Stimulated activated CD4-positive, alpha-beta T cell treated with anti-CD3 and anti-CD28 coated beads, Interleukin-4, amount 100 ng/mL, for 48 hours (primary cell): ENCODE measurements around the gene RER1.

Experiments
- DNase-seq, 2 donors: peaks; one replicate each; pipeline ENCODE4 v3.0.0-alpha.2; 2020; ENCODE audit warnings: low read depth in 2 of 2

Gene RER1

GRCh38 chr1:2391041-2391930, at the start of gene RER1, which contains the start of gene MORN1:
Gene RER1, plus strand, starts transcription at chr1:2391841. Its CDS starts 3,950 bp downstream, at chr1:2395791.
Gene MORN1, minus strand, starts transcription at chr1:2391554. Its CDS starts 21 bp downstream, at chr1:2391533.
- DNase-seq: peak; percentile 97 to 99

GRCh38 chr1:2342384-2343022, 49.1 kb upstream of the RER1 start:
- DNase-seq: no peak

- no peak for DNase-seq
These were observed 48.4 kb upstream of the RER1 start for GRCh38 chr1:2343023-2343935.

DNA sequence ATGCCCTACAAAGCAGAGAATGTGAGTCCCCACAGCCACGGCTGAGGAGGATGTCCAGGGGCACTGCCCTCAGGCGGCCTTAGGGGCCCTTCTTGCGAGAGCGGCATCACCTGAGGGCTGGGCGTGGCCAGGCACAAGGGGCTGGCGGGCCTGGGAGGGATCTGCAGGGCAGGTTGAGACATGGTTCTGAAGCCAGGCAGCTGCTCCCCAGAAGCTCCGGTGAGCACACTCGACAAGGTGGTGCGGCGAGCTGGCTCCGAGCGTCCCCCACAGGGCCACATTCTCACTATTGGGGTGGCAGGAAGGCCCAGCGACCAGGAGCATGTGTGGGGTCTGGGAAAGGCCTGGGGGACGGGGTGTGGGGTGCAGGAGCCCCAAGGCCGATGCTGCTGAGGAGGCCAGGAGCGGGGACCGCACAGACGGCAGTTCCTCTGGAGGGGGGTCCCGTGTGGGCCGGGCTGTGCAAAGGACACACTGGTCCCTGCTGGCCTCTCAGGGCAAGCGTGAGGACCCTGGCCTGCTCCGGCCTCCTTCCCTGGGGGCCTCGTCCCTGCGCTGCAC, 47.4 kb upstream of the RER1 start:
- no peak for DNase-seq

DNA sequence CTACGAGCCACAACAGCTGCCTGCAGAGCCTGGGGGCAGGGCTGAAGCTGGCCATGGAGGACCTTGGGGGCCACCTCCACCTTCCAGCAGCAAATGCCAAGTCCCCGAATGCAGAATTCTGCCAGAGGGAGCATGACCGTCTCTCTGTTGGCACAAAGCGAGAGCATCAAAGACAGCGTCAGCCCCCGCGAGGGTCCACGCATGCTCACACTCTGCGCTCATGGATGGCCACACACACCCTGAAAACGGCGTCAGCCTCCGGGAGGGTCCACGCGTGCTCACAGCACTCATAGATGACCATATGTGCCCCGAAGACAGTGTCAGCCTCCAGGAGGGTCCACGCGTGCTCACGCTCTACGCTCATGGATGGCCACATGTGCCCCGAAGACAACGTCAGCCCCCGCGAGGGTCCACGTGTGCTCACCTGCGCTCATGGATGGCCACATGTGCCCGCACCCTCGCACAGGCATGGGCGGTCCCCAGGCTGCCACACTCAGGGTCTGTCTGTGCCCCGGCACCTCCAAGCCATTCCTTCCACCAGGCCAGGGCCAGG, 46.8 kb upstream of the RER1 start:
- no peak for DNase-seq

DNA sequence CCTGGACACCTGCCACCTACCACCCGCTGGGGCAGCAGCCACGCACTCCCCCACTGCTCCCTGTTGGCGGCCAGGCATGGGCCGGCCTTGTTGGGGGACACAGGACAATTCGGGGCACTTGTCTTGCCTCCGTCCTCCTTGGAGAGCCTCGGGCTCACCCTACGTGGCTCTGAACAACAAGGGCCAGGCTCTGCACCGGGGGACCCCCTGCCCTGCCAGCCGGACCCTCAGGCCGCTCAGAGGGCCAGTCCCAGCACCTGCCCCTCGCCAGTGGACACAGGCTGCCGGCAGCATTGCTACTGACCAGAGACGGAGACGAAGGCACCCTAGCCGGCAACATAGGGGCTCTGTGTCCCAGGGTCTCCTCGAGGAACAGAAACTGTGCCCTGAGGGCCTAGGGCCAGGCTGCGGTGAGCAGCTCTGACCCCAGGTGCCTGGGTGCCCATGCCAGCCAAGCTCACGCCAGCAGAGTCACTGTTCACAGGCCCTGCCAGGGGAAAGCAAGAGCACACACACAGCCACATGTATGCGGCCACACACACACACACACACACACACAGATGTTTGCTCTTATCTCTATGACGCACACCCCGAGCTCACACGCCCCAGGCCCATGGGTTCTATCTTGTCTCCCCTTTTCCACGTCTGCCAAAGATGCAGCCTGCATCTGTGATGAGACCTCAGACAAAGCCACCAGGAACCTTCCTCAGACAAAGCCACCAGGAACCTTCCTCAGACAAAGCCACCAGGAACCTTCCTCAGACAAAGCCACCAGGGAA, 46.2 kb upstream of the RER1 start:
- no peak for DNase-seq

GRCh38 chr1:2346691-2347408, 44.8 kb upstream of the RER1 start:
- DNase-seq: no peak

DNA sequence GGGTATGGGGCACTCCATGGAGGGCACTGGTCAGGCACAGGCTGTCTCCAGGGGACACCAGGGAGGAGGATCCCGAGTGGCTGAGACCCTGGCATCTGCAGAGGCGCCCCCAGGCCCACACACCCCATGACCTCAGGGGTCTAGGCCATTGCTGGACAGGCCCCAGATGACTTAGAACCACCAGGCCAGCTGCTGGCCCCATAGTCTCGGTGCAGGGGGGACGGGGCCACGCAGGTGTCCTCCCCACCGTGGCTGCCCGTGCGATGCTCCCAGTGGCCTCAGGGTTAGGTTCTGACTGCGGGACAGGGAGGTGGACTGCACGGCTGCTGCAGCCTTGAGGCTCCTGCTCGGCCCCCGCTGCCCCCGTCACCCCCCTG, 44.2 kb upstream of the RER1 start:
- no peak for DNase-seq

GRCh38 chr1:2347896-2348295, 43.7 kb upstream of the RER1 start:
- DNase-seq: no peak

GRCh38 chr1:2348346-2349325, 43.0 kb upstream of the RER1 start:
- no peak for DNase-seq

DNA sequence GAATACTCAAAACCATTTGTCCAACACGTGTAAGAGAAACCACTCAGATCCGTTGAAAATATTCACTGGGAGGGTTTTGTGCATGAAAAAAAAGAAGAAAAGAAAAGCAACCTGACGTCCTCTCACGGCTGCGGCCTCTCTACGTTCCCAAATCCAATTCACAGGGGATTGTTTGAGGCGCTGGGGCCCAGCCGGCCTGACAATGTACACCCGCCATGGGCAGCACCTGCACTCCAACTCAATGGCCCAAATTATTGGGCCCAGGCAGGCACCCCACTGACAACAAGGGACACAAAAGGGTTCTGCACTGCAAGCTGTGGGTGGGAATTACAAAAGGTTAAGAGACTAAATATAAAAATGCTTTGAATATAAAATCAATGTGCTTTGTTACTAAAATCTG, 41.8 kb upstream of the RER1 start:
- DNase-seq: no peak

GRCh38 chr1:2350501-2350900, 41.1 kb upstream of the RER1 start:
- DNase-seq: no peak

DNA sequence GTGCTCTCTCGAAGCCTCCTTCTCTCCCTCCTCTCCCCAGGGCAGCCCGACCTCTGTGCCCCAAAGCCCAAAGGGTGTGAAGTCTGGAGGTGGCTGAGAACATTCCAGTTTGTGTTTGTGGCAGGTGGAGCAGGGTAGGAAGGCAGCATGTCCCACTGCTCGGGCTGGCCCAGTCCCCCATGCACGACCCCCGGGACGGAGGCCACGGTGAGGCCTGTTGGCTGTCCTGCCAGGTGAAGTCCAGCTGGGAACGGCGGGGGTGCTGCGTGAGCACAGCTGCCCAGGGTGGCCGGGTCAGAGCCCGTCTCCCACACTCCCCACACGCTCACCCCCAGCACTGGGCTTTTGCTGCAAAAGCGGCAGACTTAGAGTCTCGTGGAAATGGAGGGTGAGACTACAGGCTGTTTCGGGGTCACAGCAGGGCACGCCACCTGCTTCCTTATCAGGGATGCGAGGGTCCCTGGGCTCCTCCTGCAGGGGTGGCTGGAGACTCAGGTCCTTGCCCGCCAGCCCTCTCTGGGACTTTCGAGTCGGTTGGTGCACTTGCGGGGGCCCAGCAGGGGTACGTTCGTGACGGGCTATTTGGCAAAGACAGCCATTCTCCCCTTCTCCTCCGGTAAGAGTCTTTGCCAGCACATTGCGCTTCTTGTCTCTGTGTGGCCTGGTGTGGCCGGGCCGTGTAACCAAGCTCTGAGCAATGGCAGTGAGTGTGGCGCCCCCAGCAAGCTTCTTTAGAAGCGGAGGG, 40.6 kb upstream of the RER1 start:
- DNase-seq: no peak

GRCh38 chr1:2351723-2352122, 39.9 kb upstream of the RER1 start:
- no peak for DNase-seq

DNA sequence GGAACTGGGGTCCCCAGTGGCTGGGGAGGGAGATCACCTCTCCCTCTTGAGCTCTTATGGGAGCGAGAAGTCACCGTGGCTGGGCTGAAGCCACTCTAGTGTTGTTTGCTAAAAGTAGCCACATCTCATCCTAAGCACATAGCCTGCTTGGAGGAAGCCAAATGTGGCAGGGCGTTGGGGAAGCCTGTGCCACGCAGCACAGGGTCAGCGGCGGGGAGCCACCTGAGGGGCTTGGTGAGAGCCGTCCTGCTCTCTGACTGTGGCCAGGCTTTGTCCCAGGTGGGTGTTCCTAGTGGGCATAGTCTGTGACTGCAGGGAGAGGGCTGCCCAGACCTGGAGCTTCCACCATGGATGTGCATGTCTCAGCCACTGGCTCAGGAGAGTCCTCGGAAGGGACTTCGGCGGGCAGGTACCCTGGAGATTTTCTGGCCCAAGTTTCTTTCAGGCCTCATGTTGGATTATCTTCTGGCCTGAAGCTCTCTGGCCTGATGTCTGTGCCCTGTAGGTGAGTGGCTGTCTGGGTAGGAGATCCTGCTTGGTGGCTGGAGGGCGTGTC, 39.2 kb upstream of the RER1 start:
- no peak for DNase-seq

DNA sequence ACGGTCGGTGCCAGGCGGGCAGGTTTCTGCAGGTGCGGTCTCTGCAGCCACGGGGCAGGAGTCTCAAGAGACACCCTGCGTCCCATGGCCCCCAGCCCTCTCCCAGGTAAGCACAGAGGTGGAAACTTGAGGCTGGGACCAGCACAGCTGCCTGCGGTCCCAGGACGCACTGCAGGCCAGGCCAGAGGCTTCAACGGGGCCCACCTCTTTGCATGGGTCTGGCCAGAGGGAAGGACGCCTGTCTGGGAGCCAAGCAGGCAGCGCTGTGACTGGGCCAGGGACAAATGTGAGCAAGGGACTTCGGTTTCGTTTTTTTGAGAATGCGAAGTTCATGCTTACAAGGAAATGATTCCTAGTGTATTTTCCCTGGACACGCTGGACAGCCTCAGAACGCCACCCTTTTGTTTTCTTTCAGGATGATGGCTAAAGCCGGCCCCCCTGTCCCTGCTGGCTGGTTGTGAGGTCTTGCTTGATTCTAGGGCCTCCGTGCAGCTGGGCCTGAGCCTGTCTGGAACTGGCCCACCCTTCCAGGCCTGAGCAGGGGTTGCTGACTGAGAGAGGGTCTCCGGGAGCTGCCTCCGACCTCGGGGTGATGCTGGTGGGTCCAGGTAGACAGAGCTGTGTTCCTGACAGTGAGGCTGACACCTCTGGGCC, 38.6 kb upstream of the RER1 start:
- DNase-seq: no peak
